Measurements from ENCODE around the gene SIK3.
"Not testable (repeated sequence)": the region's sequence is repeated elsewhere in the genome, so short reads cannot be mapped to it uniquely, and the experiment has no call there.

The SIK3 gene

DNA sequence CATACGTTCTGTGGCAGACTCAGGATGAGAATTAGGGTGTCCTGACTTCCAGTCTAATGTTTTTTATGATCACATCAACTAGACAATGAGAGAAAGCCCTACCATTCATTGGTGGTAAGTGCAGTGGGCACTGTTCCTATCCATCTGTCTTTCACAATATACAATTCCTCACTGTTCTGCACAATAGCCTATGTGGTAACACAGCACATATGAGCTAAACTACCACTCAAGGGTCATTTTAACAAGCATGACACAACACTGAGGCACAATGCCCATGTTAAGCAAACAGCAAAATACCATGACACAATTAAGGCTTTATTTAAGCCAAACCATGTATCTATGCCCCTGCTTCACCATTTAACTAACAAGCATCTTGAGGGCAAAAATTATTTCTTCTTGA is 52.3 kb downstream of the SIK3 start:
- DNase-seq (ENCODE audit: low read depth): no peak

DNA sequence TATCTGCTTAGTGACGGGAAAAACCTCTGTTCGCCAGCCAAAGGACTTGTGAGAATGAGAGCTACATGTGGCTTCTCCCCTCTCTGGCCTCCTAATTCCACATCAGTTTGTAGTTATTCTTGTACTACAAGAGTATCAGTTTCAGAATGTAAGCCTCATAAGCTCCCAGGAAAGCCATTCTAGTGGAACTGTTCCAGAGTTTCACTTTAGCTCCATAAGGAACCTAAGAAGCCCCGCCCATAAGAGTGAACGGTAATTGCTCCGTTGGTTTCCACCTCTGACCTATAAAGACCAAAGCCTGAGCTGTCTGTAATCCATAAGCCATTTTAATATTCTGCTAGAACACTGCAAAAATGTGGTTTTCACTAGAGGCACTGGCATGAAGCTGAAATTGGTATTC is 53.0 kb downstream of the SIK3 start:
- no peak for DNase-seq (ENCODE audit: low read depth)

DNA sequence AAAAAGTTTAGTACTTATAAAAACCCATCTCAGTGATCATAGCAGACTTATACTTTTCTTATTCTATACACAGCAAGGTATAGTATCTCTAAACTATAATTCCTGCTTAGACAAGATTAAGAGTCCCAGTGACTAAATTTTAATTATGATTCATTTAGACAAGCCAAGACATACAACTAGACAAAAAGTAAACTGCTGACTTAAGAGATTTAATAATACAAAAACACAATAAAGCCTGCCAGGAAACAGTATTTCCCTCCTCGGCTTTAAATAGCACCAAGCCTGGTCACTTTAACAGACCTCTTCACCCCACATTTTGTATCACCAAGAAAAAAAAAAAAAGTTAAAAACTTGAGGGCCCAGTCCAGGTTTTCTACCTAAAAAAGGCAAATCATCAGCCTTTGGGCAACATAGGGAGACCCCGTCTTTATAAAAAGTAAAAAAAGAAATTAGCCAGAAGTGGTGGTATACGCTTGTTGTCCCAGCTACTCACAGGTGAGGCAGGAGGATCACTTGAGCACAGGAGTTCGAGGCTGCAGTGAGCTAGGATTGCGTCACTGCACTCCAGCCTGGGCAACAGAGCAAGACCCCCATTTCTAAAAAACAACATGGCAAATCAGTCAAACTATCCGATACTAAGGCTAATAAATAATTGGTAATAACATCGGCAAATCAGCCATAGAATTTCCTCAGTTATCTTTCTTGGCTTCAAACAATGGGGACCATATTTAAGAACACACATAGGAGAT is 53.8 kb downstream of the SIK3 start:
- DNase-seq (ENCODE audit: low read depth): no peak

DNA sequence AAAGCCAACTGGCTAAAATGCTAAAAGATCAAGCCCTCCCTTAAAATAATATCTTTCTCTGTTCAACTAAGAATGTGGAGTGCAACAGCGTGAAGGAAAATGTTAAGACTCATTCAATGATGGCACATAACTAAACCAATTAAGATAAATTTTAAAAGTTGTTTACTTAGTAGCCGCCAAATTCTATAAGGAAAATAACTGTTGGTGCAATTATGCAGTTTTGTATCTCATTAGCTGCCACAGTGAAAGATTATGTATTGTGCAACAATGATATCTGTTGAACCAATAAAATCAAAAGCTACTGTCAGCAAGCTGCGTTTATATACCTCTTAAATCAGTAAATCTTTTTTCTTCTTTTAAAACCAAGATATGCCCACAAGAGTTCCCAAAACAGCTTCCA is 55.5 kb downstream of the SIK3 start:
- DNase-seq (ENCODE audit: low read depth): no peak

DNA sequence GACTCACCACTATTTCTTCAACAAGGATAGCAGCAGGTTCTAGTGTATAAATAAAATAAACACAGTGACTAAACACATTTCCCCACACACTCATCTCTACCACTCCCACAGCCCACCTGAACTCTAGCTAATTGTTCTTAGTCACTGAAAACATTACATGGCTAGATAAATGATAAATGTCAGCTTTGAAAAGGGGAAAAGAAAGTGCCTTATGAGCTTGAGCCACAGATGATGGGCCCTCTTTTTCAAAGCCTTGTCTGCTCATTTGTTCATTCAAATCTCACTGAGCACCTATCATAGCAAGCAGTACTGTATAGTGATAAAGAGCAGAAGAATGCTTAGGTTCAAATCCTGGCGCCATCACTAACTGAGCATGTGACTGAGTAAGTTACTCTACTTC is 58.3 kb downstream of the SIK3 start:
- DNase-seq (ENCODE audit: low read depth): no peak

DNA sequence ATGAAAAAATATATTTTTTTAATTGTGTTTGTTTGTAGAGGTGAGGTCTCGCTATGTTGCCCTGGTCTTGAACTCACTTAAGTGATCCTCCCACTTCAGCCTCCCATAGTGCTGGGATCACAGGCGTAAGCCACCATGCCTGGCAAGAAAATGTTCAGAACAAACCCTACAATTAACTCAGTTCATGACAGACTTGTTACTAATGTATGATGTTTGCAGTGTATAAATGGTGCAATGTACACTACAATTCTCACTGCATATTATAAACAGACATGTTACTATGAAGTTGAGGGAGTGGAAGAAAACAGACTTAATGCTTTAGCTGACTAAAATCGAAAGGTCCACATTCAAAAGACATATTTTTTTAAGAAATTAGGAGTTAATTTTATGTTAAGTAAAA is 59.0 kb downstream of the SIK3 start:
- DNase-seq (ENCODE audit: low read depth): no peak

DNA sequence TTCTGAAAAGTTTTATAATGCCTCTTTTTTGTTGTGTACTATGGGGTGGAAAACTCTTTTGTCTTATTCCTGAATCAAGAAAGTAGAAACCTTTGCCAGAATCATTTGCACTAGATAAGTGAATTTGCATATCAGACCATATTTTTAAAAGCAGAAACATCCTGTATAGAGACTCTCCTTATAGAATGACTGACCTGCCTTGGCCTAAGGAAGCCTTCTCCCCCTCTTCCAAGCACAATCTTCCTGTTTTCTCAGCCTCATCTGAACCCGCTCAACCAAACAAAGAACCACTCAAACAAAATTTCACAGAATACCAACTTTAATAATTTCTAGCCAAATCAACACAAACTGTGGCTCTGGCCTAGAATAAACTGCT is 60.3 kb downstream of the SIK3 start:
- no peak for DNase-seq (ENCODE audit: low read depth)

DNA sequence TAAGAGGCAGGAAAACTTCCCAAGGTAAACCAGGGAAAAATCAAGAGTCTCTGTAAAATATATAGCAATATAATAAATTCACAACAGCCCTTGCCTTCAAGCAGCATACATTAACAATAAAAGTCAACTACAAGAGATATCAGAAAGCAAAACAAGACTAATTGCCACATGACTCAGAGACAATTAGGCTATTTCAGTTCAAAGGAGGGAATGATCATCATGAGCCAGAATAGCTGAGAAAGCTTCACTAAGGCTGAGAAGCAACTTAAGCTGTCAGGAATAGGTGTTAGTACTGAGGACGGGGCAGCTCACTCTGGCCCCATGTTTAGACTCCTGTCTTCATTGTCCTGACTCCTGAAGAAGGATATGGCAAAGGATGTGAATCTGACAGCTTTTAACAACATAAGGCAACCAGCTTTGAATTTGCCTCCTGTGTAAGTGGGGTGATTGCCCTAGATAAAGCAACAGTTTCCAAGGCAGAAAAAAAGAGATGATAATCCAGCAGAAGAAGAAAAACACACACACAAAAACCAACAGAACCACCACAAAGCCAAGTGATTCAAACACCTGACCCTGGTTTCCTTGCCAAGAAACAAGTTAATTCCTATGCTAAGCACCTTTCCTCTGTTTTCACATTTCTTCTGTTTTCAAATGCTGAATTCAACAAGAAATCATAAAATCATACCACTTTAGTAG is 60.8 kb downstream of the SIK3 start:
- no peak for DNase-seq (ENCODE audit: low read depth)

DNA sequence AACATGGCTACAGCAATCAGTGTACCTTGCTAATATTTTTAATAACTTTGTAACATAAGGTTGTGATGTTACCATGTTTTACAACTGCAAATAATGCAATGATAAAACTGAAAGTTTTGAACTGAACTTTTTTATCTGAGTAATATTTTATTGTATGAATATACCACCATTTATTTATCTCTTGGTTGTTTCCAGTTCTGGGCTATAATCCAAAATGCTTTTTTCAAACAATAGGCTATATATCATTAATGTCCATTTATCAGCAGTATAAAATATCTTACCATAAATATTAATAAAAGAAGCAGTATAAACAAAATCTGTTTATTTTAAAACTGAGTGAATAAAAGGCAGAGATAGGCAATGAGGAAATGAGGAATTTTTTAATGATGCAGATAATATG is 63.3 kb downstream of the SIK3 start:
- no peak for DNase-seq (ENCODE audit: low read depth)

DNA sequence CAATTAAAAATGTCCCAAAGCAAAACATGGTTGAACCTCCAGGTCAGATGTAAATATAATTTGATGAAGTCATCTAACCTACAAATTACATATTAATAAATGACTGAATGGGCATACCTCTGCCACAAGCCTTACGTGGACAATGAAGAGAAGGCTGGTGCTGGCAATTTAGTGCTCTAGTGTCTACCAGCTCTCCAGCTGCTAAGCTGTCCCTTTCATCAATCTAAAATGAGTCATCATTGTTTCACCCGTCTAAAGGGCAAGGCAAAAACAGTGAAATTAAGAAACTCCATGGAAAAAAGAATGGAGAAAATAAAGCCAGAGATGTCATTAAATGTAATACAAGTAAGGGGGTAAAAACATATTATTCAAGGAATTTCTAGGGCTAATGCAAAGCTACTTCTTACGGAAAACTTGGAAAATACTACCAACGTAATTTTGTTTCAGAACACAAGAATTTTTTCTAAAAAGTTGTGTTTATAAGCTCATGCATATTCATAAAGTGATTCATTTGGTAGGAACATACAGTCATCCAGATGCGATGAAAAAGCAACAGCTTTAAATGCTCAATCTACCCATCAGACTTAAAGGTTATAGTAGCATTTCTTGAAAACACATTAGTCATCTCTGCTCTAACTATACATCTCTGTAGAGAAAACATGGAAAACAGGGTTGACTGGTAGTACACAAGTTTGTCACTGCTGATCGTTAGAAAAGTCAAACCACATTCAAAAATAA is 71.5 kb downstream of the SIK3 start:
- DNase-seq (ENCODE audit: low read depth): no peak

DNA sequence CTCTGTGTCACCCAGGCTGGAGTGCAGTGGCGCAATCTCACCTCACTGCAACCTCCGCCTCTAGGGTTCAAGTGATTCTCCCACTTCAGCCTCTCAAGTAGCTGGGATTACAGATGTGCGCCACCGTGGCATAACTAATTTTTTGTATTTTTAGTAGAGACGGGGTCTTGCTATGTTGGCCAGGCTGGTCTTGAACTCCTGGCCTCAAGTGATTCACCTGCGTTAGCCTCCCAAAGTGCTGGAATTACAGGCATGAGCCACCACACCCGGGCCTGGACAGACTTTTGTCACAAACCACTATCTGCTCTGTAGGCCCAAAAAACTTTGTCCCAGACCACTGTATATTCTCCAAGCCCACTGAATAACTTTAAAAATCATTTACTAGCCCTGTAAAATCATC is 74.5 kb downstream of the SIK3 start:
- DNase-seq (ENCODE audit: low read depth): not testable (repeated sequence)

DNA sequence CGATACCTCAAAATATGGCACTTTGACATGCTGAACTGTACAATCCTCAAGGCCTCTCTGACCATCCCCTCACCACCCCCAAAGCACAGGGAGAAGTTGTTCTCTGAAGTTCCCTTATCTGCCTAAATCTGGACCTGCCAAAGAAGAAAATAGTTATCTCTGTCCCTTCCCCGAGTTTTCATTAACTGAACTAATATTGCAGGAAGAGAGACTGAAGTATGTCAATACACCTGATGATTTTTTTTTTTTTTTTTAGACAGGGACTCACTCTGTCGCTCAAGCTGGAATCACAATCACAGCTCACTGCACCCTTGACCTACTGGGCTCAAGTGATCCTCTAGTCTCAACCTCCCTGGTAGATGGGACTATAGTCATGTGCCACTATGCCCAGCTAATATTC is 75.0 kb downstream of the SIK3 start:
- no peak for DNase-seq (ENCODE audit: low read depth)

DNA sequence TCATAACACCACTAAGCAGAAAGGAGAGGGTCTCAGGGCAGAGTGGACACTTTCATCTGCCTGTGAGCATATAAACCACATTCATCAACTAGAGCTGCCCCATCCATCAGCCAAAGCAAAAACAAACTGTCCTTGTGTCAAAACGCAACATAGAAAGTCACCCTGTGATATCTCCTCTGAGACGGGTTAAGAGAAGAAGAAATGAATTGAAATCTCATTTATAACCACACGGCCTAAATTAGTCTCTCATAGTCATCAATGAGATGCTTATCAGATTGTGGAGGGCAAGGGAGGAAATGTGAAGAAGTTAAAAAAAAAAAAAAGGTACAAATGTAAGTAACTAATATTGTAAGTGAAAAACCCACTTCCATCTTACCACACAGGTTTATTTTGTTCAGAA is 75.7 kb downstream of the SIK3 start:
- DNase-seq (ENCODE audit: low read depth): no peak

DNA sequence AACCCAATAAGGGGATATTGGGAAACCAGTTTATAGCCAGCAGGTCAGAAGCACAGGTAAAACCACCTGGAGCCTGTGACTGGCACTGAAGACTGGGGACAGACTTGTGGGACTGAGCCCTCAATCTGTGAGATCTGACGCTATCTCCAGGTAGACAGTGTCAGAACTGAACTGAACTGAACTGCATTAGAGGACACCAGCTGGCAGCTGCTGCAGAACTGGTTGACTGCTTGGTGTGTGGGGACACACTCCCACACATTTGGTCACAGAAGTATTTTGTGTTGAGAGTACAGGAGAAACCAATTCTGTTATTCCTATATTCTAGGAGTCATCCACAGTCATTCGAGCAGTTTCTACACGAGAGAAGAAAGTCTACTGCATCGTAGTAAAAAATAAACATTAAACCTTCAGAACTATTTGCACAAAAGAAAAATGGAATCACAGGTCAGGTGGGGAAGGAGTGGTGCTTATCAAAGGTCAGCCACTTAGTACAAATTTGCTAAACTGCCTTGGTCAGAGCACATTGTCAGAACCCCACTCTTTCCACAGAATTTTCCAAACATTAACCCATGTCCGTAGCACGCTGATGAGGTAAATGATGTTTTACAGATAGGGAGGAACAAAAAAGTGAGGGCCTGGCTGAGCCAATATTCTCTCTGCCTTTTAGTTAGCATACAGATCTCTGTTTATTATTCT is 77.2 kb downstream of the SIK3 start:
- no peak for DNase-seq (ENCODE audit: low read depth)

DNA sequence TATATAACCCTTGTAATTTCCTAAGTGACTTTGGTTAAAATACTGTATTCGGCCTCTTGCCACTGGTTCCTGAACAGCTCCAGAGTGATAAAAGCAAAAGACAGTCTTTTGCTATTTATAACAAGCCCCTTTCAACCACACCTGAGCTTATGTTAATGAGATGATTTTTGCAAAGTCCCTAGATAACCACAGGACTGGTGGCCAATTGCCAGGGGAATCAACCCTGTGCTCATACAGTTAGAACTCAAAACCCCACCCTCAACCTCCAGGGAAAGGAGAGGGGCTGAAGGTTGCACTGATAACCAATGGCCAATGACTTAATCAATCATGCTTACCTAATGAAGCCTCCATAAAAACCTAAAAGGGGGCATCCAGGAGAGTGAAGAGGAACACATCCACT is 77.9 kb downstream of the SIK3 start:
- DNase-seq (ENCODE audit: low read depth): no peak

DNA sequence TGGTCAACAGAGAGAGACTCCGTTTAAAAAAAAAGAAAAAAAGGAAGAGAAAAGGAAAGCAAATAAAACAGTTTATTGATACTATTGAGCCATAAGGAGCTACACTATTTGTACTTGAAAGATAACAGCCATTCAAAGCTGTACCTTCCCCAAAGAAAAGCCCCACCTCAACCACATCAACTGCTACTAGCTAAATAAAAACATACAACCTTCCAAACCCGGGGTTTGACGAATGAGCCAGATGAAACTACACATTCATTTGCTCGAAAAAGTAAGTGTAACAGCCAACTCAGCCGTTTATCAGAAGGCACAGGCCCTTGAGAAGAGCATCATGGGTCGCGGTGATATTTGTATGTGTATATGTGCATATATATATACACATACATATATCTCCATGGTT is 78.4 kb downstream of the SIK3 start:
- no peak for DNase-seq (ENCODE audit: low read depth)

DNA sequence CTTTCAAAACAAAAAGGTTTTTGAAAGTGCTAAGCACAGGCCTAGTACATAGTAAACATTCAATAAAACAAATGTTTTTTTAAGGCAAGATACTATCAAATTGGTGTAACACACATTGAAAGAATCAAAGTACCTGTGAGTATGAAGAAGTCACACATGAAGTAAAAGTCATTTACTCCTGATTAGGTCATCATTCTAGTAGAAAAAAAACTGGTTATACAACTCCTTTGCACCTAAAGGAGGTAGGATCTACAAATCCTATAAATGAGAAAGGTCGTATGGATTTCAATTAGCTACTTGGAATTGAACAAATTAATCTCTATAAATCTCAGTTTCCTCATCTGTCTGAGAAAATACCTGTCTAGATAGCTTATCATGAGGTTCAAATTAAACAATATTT is 80.8 kb downstream of the SIK3 start:
- no peak for DNase-seq (ENCODE audit: low read depth)

DNA sequence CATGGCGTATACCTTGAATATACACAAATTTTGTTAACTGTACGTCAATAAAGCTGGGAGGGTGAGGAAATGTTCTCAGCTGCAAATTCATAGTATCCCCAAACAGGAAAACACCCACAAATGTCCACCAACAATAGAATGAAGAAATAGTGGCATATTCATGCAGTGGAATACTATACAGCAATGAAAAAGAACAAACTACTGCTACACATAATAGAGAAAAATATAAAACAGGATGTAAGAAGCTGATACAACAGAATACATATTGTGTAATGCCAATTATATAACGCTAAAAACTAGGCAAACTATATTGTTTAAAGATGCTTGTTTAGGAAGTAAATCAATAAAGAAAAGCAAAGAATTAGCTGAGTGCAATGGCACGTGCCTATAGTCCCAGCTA is 81.5 kb downstream of the SIK3 start:
- no peak for DNase-seq (ENCODE audit: low read depth)

DNA sequence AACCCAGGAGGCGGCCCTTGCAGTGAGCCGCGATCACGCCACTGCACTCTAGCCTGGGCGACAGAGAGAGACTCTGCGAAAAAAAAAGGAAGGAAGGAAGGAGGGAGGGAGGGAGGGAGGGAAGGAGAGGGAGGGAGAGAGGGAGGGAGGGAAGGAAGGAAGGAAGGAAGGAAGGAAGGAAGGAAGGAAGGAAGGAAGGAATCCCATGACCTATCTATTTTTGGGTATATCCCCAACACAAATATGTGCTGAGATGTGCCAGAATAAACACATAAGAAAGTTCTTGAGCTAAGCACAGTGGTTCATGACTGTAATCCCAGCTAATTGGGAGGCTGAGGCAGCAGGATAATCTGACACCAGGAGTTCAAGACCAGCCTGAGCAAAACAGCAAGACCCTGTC is 82.0 kb downstream of the SIK3 start:
- no peak for DNase-seq (ENCODE audit: low read depth)

DNA sequence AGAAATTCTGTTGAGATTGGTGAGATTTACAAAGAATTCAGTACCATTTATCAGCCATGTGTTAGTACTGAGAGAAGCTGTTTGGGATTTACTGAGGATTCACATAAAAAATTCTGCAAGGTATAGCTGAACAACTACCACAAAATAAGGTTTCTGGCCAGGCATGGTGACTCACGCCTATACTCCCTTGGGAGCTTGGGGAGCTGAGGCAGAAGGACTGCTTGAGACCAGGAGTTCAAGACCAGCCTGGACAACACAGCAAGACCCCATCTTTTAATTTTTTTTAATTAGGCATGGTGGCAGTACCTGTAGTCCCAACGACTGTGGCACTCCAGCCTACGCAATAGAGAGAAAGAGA is 86.7 kb downstream of the SIK3 start:
- no peak for DNase-seq (ENCODE audit: low read depth)

DNA sequence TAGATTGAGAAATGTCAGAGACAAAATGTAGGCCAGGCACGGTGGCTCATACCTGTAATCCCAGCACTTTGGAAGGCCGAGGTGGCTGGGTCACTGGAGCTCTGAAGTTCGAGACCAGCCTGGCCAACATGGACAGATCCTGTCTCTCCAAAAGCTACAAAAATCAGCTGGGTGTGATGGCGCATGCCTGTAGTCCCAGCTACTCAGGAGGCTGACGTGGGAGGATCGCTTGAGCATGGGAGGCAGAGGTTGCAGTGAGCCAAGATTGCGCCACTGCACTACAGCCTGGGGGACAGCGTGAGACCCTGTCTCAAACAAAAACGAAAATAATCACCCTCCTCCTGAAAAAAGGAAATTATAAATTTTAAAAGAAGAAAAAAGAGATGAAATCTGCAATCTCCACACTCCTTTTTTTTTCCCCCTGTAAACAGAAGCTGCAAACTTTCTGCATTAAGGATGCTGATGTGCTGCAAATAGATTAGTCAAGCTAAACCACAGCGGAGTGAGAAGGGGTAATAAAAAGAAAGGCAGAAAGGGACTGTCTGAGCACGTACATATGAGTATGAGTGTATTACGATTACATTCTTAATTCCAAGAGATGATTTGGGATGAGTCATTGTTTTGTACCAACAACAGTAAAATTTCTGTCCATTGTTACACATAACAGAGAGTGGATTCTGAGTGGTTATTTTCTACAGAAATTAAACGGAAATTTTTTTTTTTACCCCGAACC is 87.3 kb downstream of the SIK3 start:
- no peak for DNase-seq (ENCODE audit: low read depth)

DNA sequence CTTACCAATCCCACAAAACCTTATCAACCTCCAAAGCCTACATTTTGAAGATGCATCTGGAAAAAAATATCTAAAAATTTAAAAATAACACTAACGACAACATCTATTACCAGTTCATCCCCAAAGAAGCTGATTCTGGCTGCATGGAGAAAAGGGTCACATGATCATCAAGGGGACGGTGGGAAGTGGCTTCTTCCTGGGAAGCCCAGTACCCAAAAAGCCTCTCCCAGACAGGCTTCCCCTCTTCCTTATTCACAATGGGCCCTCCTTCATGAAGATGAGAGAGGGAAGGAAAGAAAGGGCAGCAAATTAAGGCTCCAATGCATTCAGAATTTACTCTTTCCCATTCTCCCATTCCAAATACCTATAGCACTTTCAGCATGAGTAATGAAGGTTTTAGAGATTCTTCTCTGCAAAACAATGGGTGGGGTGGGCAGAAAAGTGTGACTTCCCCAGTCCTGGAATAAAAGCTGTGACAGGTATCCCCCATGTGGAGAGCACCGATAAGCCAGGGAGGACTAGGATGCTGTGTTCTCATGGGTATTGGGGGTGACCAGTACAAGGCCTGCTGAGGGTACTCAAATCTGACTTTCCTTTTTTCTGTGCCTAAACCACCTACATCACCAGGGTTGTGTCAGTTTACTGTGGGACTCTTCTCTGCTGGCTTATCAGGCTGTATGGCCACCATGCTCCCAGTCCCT is 88.2 kb downstream of the SIK3 start:
- no peak for DNase-seq (ENCODE audit: low read depth)

All from stimulated activated CD8-positive, alpha-beta memory T cell treated with anti-CD3 and anti-CD28 coated beads, Interleukin-12 subunit alpha, Interleukin-12 subunit beta, amount 100 ng/mL, for 1 hour (primary cell).